ENCODE data around the gene SULF2. TPM values are rescaled to one million over a fixed set of nuclear protein-coding genes. Genes with fewer than 3 reads are reported as not detected.
A peak's percentile ranks its signal among the peaks of the same experiment; 100 is the strongest.

The SULF2 gene
- total RNA-seq, 1 experiment from 2014 or later = 1.9 TPM

DNA sequence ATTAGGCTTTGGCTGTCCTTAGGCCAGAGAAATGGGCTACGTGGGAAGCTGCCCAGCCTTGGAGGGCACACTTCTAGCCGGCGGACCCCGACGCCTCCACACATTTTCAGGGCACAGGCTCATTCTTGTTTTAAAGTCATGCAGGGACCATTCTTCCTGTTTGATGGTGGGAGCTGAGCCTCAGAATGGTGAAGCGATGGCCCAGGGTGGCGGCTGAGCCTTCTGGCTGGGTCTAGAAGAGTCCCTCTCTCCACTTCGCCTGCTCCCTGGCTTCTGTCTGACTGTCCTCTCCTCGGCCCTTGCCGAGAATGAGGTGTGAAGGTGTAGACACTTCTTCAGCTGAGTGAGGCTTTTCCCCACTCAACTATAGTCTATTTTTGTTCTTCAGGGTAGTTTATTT lies 114.4 kb downstream of the SULF2 start:
- DNase-seq (ENCODE audit: low read depth, low spot score) = no peak
- in situ Hi-C loops (cut with HindIII; ENCODE audit: low pct_unique_long_range_greater_than_20kb, low sequenced_read_pairs) = no loop called here

DNA sequence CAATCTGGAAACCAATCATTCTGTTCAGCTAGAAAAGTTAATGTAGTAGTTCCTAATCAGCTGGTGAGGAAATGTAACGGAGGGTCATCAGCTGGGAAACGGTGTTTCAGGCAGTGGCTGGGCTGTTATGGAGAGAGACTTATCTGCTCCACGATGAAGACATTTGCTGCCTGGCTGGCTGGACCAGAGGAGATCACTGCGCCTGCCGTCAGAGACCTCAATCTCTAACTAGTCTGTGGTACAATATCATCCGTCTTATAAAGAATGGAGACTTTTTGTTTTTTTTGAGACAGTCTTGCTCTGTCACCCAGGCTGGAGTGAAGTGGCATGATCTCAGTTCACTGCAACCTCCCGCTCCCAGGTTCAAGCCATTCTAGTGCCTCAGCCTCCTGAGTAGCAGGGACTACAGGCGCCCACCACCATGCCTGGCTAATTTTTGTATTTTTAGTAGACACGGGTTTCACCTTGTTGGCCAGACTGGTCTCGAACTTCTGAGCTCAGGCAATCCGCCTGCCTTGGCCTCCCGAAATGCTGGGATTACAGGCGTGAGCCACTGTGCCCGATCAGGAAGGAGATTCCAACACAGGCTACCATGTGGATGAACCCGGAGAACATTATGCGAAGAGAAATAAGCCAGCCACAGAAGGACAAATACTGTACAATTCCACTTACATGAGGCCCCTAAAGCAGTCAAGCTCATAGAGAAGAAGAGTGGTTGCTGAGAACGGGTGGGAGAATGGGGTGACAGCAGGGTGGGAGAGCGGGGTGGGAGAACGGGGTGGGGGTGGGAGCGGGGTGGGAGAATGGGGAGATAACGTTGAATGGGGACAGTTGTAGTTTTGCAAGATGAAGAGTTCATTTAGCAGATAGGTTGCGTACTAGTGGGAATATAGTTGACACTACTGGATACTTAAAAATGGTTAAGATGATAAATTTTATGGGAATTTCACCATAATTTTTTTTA lies 115.1 kb downstream of the SULF2 start:
- in situ Hi-C loops (cut with HindIII; ENCODE audit: low pct_unique_long_range_greater_than_20kb, low sequenced_read_pairs) = no loop called here
- no peak for DNase-seq (ENCODE audit: low read depth, low spot score)

DNA sequence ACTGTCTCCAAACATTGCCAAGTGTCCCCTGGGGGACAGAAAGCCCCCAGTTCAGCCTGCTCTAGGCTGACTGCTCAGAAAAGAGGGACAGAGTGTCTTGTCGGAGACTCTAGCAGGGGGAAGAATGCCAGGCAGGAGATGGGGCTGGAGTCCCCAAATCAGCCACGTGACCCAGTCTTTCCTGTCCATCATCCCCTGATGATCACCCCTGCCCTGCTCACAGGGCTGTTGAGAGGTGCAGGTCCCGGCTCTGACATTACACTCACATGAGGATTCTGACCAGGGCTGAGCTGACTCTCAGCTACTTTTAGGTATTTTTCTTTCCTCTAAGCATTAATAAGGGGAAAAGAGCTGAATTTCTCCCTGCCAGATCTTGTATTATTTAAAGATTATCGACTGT lies 115.8 kb downstream of the SULF2 start:
- in situ Hi-C loops (cut with HindIII; ENCODE audit: low pct_unique_long_range_greater_than_20kb, low sequenced_read_pairs) = no loop called here
- DNase-seq (ENCODE audit: low read depth, low spot score) = no peak

DNA sequence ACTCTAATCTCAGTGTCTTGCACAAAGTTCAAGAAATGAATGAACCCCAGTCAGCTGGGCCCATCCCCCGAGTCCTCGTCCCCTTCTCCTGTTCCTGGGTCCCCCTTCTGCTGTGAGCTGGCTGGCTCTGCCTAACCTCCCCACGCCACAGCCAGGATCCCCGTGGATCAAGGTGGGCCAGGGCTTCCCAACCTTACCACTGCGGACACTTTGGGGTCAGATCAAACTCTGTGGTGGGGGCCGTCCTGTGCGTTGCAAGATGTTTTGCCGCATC lies 116.2 kb downstream of the SULF2 start:
- no peak for DNase-seq (ENCODE audit: low read depth, low spot score)
- in situ Hi-C loops (cut with HindIII; ENCODE audit: low pct_unique_long_range_greater_than_20kb, low sequenced_read_pairs) = no loop called here

DNA sequence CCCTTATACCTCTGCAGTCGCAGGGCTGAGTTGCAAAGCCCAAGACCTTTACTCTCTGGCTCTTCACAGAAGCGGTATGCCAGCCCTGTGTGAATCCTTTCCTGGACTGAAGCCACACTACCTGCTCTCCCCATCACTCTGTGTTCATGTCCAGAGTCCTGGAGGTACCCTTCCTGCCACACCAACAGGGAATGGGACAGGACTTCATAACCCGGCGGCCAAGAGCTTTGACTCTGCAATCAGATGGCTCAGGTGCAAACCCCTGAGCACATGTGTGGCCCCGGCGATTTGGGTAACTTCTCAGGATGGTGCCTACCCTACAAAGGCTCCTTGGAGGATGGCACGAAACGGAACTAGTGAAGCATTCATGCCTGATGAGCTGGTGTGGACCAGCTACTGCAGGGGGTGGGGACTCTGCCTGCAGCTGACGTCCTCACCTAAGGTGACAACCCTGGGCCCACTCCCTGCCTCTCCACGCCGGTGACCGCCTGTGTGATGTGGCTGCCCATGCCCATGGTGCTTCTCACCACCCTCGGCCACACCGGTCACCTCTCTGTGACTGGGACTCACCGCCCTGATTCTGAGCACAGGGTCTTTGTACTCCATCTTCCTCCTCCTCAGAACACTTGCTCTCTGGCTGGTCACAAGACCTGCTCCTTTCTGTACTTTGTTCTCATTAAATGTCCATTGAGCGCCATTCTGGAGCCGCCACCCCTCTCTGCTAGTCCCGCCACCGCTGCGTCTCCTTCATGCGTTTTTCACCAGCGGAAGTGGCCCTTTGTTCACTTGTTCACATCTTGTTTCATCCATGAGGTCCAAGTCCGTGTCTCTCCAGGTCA lies 116.7 kb downstream of the SULF2 start:
- in situ Hi-C loops (cut with HindIII; ENCODE audit: low pct_unique_long_range_greater_than_20kb, low sequenced_read_pairs) = no loop called here
- no peak for DNase-seq (ENCODE audit: low read depth, low spot score)

DNA sequence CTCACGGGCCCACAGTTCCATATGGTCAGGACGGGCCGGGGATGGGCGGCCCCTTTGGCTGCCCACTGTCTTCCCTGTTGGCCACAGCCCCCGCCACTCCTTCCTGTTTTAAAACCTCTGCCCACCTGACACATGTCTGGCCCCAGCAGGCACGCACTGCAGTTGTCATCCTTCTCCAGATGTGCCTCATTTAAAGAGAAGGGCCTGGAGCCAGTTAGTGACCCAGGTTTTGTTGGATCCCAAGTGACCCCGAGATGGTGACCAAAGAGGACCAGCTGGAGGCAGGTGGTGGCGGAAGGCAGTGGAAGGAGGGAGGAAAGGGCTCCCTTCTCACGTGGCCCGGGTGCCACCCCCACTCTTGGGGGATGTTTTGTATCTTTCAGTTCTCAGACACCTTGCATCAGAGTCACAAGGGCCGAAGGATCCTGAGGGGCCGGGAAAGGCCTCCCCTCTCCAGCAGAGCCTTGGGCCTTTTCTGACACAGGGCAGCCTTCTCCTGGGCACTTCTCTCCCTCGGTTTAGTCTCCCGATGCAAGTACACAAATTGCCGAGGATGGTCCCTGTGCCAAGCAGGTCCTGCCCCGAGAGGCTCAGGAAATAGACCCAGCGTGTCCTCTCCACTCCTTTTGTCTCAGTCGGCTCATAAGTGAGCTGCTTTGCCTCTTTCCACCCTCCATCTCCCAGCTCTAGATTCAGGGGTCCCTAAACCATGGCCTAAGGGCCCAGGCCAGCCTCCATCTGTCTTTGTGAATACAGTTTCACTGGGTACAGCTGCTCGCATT lies 117.6 kb downstream of the SULF2 start:
- in situ Hi-C loops (cut with HindIII; ENCODE audit: low pct_unique_long_range_greater_than_20kb, low sequenced_read_pairs) = no loop called here
- no peak for DNase-seq (ENCODE audit: low read depth, low spot score)

DNA sequence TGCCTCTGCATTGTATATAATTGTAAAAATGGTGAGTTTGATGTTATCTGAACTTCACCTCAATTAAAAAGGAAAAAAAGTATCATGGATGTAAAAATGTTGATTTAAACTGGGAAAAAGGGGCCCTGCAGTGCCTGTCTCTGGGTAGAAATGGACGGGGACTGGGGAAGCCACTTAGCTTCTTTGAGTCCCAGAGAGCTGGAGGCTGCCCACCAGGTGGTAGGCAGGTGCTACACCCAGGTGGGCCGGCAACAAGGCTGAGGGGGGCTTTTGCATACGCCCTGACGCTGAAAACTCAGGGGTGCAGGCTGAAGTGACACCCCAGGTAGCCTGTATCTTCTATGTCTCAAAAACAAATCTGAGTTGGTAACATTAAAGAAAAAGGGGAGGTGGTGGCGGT lies 118.2 kb downstream of the SULF2 start:
- in situ Hi-C loops (cut with HindIII; ENCODE audit: low pct_unique_long_range_greater_than_20kb, low sequenced_read_pairs) = no loop called here
- no peak for DNase-seq (ENCODE audit: low read depth, low spot score)

DNA sequence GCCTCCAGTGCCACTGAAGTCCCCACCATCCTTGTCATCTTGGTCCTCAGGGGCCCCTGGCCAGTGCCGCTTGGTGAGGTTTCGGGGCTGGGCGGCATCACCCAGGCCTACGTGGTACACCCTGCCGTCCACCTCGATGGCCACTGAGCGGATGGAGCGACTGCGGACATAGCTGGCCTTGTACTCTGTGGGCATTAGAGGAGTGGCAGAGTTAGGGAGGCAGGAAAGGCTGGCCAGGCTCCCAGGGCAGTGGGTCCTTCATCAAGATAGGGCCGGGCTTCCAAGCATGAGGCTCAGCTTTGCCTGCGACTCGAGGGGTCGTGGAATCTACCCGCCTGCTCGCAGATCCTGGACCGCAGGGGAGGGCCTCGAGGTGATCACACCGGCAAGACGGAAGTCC lies 119.0 kb downstream of the SULF2 start:
- in situ Hi-C loops (cut with HindIII; ENCODE audit: low pct_unique_long_range_greater_than_20kb, low sequenced_read_pairs) = no loop called here
- DNase-seq (ENCODE audit: low read depth, low spot score) = no peak

DNA sequence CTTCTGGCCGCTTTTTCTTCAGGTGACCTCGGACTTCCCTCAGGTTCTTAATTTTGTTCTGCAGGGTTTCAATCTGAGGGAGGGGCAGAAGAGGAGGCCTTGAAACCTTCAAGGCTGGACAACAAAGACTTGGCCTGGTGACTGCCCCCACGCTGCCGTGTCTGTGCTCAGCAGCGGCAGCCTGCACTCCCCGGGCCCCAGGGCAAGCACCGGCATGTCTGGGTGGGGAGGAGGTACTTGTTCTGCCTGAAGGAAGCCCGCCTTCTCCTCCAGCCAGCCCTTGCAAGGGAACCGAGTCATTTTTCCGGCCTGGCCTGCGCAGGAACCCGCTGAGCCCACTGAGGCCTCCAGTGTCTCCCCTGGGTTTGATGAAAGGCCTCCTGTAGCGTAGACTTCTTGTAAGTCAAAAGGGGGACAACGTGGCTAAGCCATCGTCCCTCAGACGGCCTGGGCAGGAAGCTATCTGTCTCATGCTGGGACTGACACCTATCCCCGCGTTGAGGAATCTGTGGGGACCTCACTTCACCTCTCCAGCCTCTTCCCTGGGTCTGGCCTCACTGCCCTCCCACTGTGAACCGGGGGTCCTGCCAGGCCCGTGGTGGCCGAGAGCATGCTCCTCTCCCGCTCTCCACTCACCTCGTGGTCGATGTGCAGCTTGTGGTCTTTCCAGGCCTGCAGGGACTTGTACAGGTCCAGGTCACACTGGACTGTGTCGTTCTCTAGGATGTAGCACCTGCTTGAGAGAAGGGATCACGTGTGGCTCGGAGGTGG lies 119.9 kb downstream of the SULF2 start:
- in situ Hi-C loops (cut with HindIII; ENCODE audit: low pct_unique_long_range_greater_than_20kb, low sequenced_read_pairs) = no loop called here

DNA sequence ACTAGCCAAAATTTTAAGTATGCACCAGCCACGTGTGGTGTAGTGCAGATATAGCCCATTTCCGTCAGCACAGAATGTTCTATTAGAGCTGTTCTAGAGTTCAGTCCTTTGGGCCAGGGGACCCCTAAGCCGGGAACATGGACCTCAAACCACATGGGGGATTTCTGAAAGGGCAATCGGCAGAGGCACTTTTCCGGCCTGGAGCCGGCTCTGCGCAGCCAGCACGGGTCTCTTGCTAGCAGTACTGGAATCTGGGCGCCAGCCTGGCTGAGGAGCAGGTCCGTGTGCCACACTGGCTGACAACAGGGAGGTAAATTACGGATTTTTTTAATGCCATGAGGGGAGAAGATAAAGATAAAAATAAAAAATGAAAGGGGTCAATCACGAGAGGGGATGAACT lies 120.5 kb downstream of the SULF2 start:
- DNase-seq (ENCODE audit: low read depth, low spot score) = no peak
- in situ Hi-C loops (cut with HindIII; ENCODE audit: low pct_unique_long_range_greater_than_20kb, low sequenced_read_pairs) = no loop called here

More for the DNA sequence above, 119.9 kb downstream of the SULF2 start:
- DNase-seq (ENCODE audit: low read depth, low spot score) = no peak

DNA sequence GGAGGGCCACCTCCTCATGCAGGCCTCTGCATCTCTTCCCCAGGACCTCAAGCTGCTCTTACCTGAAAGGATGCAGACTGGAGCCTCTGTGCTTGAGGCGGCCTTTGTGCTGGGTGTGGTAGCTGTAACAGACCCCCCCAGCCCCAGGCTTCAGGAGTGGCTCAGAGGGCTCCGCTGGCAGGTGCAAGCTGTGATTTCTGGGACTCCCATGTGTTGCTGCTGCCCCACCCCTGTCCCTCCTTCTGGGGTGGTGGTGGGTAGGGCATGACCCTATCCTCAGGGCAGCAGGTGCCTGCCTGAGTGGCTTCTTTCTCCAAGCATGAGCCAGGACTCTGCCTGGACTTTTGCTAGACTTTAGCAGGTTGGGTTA lies 121.2 kb downstream of the SULF2 start:
- no peak for DNase-seq (ENCODE audit: low read depth, low spot score)
- in situ Hi-C loops (cut with HindIII; ENCODE audit: low pct_unique_long_range_greater_than_20kb, low sequenced_read_pairs) = no loop called here

DNA sequence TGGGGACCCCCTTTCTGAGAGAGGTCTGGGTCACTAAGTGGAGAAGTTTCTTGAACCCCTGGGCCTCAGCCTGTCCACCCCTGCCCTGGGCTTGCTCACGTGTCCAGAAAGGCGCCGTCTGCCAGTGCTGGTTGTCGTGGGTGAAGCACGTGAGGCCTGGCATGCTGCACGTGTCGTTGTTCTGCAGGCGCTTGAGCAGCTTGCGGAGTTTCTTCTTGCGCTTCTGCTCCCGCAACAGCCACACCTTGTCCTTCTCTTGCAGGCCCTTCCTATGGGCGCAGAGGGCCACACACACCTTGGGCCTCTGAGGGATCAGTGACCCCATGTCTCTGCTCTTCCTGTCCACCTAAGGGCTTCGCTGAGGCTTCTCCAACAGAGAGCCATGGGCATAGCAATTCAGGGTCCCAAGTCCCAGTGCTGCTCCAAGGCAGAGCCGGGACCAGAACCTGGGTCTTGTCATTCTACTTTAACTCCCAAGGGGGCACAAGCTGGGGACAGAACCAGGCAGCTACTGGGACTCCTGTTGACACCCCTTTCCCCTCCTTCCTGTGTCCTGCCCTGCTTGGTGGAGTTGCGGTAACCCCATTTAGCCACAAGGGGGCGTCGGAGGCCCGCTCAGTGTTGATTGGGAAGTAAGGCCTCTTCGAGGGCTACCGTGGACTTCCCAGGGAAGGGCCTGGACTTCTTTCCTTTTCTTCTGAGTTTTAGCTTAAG lies 121.8 kb downstream of the SULF2 start:
- peak; percentile 84 for DNase-seq (ENCODE audit: low read depth, low spot score)
- in situ Hi-C loops (cut with HindIII; ENCODE audit: low pct_unique_long_range_greater_than_20kb, low sequenced_read_pairs) = no loop called here

DNA sequence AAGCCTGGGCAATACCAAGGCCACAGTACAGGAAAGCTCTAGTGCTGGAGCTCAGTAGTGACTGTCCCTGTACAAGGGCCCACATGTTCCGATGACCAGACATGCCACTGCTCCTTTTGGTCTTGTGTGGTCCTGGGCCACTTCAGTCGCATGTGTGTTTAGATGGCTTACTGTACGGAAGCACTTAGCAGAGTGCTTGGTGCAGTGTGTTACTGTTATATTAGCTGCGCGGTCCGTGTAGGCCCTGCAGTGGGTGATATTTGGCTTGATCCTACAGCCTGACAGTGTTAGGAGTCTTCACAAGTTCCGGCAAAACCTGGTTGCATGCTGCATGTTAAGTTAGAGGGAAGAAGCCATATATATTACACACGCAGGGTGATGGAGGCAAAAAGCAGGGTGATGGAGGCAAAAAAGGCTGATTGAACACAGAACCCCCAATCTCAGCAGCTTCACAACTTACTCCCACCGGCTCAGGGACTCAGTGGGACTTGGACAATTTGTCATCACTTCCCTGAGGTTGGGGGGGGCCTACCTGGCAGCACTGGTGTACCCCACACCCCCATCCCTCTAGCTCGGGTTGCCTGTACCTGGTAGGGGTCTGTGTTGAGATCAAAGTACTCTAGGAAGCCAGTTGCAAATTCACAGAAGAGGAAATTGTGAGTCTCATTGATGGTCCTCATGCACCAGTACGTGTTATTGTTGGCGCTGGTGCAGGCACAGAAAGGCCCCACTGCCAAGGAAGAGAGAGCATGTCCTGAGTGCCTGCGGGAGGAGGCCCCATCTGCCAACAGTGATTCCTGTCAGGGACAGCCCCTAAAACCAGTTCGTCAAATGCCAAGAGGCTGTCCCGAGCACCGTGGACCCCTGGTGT lies 122.6 kb downstream of the SULF2 start:
- in situ Hi-C loops (cut with HindIII; ENCODE audit: low pct_unique_long_range_greater_than_20kb, low sequenced_read_pairs) = no loop called here
- no peak for DNase-seq (ENCODE audit: low read depth, low spot score)

DNA sequence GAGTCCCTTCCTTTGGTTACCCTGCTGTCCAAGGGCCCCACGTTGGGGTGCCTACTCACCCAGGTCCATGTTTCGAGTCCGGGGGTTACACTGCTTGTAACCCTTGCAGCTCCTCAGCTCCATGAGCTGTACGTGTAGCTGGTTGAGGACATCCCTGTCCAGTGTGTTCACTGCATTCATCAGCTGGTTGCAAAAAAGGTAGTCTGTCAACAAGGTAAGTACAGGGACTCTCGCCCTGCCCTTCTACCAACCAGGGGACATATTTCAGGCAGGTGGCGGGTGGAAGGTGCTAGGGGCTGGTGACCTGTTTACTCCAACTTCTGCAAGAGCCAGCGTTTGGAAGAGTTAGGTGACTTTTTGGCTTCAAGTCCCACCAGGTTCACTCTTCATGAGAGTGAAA lies 123.6 kb downstream of the SULF2 start:
- in situ Hi-C loops (cut with HindIII; ENCODE audit: low pct_unique_long_range_greater_than_20kb, low sequenced_read_pairs) = no loop called here
- DNase-seq (ENCODE audit: low read depth, low spot score) = no peak

DNA sequence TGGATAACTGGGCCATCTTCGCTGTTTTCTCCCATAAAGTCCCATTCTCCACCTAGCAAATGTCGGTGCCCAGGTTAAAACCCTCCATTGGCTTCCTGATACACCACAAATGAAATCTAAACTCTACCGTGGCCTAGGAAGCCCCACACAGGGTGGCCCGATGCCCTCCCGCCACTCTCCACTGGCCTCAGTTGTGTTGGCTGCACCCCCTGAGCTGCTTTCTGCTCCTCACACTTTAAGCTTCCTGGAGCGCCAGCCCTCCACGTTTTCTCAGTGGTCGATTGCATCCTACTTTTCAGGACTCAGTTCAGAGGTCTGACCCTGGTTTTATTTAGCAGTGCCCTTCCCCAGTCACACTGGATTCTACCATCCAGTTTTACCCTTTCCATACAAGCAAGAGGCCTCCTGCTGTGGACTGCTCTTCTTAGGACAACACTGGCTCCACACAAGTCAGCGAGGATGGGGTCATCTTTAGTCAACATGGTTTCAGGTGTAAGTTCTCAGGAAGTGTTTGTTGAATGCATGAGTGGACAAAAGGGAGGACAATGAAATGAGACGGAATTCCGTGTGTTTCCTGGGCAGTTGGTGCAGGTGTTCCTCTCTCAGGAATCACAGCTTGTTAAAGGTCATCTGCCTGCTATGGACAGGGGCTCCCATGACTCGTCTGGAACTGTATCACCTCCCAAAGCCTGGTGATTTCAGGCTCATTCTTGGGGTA lies 124.1 kb downstream of the SULF2 start:
- in situ Hi-C loops (cut with HindIII; ENCODE audit: low pct_unique_long_range_greater_than_20kb, low sequenced_read_pairs) = no loop called here

DNA sequence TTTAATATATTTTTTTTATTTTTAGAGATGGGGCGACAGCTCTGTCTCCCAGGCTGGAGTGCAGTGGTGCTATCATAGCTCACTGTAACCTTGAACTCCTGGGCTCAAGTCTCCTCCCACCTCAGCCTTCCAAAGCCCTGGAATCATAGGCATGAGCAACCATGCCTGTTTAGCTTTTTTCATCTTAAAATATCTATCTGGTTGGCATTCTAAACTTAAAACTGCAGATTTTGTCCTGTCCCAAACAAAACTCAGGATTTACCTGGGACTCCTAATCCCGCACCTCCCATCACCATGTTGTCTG lies 124.7 kb downstream of the SULF2 start:
- DNase-seq (ENCODE audit: low read depth, low spot score) = no peak
- in situ Hi-C loops (cut with HindIII; ENCODE audit: low pct_unique_long_range_greater_than_20kb, low sequenced_read_pairs) = no loop called here

More for the DNA sequence above, 124.1 kb downstream of the SULF2 start:
- no peak for DNase-seq (ENCODE audit: low read depth, low spot score)

Data from SK-MEL-5 (cell line).